HG03565 (cell line): ENCODE results near the gene SLC4A3.
"Not testable (repeated sequence)": the region's sequence is repeated elsewhere in the genome, so short reads cannot be mapped to it uniquely, and the experiment has no call there.

Source experiments
- ATAC-seq: cut with Tn5 transposase; IDR thresholded peaks from one replicate; pipeline ENCODE4 v1.9.1; 2021; ENCODE audit warnings: mild to moderate bottlenecking, moderate library complexity; ENCODE audit not compliant: unreplicated experiment

The SLC4A3 gene

DNA sequence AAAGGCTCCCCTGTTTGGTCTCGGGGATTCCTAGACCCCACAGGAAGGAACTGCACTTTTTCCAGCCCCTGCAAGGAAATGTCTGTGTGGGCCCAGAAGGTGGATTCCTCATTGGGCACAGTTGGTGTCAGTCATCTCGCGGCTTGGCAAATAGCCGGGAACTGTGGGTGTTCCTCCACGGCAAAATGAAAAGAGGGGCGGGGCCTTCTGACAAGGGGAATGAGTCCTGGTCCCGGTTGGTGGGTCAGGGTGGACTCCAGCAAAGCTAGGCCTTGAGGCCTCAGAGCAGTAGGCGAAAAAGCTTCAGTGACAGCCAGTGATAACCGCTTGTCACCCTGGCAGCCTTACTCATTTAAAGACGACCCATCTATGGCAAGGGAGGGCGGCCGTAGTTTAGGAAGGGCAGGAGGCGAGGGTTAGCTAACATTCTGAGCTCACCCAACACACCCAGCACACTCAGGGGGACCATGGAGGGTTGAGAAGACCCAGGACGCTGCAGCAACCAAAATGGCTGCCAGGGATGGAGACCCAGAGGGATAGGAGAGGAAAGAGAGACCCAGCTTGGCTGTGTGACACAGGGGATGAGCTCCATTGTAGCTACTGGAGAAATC lies 16.5 kb downstream of the SLC4A3 start:
- no peak for ATAC-seq

GRCh38 chr2:219644801-219645480 lies 17.5 kb downstream of the SLC4A3 start:
- ATAC-seq: no peak

GRCh38 chr2:219645631-219646527 lies 18.4 kb downstream of the SLC4A3 start:
- no peak for ATAC-seq

DNA sequence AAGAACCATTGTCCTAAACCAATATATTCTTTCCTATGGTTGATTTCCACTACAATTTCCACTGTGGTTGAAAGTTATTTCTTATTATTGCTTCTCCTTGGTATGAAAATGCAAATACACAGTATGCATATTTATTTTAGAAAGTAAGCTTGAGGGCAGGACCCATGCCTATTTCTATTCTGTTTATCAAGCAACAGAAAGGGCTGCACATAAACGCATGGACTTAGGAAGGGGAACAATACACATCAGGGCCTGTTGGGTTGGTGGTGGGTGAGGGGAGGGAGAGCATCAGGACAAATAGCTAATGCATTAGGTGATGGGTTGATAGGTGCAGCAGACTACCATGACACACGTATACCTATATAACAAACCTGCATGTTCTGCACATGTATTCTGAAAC lies 20.7 kb downstream of the SLC4A3 start:
- no peak for ATAC-seq

DNA sequence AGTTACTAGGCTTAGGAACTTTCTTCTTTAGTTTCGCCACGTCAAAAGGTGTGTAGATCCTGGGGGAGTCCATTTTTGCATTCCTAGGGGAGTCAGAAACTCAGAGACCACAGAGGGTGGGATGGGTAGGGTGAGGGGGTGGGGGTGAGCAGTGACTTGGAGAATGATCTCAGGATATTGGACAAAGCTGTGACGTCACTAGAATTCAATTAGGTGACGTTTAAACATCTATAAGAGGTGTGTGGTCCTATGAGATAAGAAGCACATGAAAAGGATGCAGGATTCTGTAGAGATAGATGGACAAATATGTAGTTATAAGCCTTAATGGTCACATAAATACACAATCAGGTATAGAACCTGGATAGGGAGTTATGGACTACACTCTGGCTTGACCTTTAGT lies 21.5 kb downstream of the SLC4A3 start:
- ATAC-seq: no peak

DNA sequence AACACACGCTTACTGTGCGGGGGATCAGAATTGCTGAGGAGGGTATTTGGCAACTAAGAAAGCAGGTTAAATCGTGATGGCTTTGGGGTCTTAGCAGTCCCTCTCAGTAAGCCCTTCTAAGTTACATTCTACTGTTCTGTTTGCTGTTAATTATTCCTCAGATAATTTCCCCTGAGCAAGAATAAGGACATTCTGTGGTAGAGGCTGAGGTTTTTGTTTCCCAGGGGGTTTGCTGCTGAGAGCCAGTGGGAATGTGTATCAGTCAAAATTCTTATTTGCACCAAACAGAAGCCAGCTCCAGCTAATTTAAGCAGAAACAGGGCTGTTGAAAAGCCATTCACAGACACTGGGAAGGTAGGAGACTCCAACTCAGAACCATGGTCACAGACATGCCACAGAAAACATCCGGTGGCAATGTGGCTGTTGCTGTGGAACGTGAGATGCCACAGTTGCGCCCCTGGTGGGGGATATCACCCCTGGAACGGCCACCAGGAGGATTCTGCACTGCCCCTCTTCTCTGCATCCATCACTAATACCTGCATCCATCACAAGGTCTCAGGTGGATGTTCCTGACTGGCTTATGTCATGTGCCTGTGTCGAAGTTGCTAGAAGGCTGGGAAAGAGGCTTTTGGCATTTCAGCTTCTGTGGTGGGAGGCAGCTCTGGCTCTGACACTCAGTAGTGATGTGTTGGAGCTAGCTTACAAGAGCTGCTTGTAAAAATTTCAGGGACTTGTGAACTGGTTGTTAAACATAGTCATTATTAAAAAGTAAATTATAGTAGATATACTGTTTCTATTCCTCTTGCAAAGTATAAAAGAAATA lies 23.2 kb downstream of the SLC4A3 start:
- no peak for ATAC-seq

GRCh38 chr2:219651656-219652055 lies 24.2 kb downstream of the SLC4A3 start:
- not testable (repeated sequence) for ATAC-seq

- no peak for ATAC-seq
These were observed 29.1 kb downstream of the SLC4A3 start for GRCh38 chr2:219656526-219656925.

- ATAC-seq: no peak
These were observed 30.9 kb downstream of the SLC4A3 start for GRCh38 chr2:219658196-219658846.

- no peak for ATAC-seq
These were observed 31.4 kb downstream of the SLC4A3 start for GRCh38 chr2:219658874-219659273.

- ATAC-seq: peak; percentile 98
These were observed 33.9 kb downstream of the SLC4A3 start for GRCh38 chr2:219661197-219661954.

GRCh38 chr2:219661955-219662395 lies 34.5 kb downstream of the SLC4A3 start:
- ATAC-seq: no peak

DNA sequence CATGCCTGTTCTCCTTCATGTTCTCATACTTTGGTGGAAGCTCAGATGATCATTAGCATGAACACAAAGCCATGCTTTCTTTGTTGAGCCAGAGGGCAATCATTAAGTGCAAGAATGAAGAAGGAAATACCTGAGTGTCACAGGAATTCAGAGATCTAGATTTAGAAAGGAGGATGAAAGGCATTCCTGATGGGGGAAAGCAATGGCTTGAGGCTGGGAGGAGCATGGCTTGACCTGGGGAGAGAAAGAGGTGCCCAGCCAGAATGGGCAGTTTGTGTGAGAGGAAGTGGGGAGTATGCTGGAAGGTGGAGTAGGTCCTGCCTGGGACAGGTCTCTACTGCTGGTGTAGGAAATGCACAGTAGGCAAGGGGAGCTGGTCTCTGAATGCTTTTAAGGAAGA lies 35.1 kb downstream of the SLC4A3 start:
- ATAC-seq: no peak

DNA sequence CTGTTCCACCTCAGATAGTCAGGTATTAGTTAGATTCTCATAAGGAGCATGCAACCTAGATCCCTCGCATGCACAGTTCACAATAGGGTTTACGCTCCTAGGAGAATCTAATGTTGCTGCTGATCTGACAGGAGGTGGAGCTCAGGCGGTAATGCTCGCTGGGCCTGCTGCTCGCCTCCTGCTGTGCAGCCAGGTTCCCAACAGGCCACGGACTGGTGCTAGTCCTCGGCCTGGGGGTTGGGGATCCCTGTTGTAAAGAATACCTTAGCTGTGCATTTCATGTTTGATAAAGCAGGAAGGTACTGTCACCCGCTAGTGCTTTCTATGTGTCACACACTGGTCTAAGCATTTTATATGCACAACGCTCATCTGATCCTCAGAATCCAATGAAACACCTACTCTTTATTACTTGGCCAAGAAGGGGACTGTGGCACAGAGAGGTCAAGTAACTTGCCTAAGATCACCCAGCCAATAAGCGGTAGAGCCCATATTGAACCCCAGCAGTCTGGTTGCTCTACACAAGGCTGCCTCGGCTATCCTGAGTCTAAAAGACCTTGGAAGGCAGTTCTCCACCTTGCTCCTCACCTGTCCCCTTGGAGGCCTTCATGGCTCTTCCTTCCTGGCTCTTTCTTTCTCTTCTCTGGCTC lies 35.8 kb downstream of the SLC4A3 start:
- no peak for ATAC-seq

DNA sequence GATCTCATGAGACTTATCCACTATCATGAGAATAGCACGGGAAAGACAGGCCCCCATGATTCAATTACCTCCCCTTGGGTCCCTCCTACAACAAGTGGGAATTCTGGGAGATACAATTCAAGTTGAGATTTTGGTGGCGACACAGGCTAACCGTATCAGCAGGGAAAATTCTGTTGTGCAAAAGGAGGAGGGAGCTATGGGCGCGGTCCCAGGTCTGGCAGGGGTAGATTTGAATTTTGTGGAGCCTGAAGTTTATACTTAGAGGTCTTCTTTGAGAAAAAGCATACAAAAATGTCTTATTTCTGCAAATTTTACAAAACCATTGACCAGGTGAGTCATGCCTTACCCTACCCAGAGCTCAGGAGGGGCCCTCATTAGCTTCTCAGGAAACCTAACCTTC lies 36.6 kb downstream of the SLC4A3 start:
- no peak for ATAC-seq

GRCh38 chr2:219664944-219665343 lies 37.5 kb downstream of the SLC4A3 start:
- ATAC-seq: no peak

DNA sequence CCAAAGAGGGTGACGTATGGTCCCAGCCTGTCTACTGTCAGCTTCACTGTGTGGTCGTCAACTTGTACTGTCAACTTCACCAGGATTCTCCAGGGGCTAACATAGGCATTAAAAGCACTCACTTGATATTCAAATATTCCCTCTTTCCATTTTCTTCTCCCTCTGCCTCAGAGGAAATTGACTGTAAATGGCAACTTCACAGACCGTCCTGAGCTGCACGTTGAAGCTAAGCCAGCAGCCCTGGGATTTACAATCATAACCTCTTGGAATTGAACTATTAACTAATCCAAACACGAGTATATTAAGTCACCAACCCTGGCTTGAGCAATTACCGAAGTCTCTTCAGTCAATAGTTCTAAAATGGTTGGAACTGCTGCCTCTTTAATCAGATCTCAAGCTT lies 38.5 kb downstream of the SLC4A3 start:
- ATAC-seq: no peak

DNA sequence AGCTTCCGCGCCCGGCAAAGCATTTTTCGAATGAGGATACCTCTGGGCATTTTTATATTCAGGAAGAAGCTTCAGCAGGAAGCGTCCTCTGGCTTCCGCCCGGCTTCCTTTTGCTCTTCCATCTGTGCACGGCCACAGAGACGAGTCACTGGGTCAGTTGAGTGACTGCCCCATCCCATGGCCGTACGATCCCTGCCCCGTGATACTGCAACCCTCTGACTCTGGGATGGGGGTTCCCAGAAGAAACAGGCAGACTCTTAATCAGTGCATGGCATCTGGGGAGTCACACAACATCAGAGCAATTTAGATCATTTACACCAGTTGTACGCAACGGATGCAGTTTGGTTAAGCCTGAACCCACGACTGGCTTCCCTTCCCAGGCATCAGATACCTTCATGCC lies 40.9 kb downstream of the SLC4A3 start:
- ATAC-seq: no peak

DNA sequence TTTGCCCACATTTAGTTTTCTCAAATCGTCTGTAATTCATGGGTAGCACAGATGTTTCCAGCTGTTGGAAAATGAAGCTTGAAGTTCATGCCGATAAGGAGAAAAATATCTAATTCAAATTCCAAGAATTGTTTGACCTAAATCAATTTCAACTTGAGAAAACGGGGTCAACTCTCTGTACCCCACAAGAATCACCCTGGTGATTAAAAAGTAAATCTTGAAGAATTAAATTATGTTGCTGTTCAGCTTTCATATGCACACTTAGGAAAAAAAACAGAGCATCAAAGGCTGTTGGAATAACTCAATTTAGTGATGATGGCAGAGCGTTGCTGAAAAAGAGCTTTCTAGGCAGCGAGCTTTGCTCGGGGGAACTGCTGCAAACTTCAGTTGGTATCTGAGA lies 43.0 kb downstream of the SLC4A3 start:
- ATAC-seq: no peak
